ENCODE data around the gene RPL29. TPM values are rescaled to one million over a fixed set of nuclear protein-coding genes. Genes with fewer than 3 reads are reported as not detected.
A peak's percentile ranks its signal among the peaks of the same experiment; 100 is the strongest.

RPL29 gene
- total RNA-seq, 2 experiments from 2014 or later, result 1,199 to 1,266 TPM

- ATAC-seq (peak; percentile 72), DNase-seq (no peak)
- ChIA-PET CTCF (interaction anchor here (4.0 to 6.3 kb wide), 2 partner anchors 7 to 15 kb away, joined by 14 to 35 read pairs; partner anchors contain the start of genes ABHD14A, ABHD14B and ACY1), POLR2A (interaction anchor here (0.9 to 1.1 kb wide), 2 partner anchors 25 to 29 kb away, joined by 3 read pairs; partner anchors contain the start of genes PARP3 and RPL29)
- H3K4me1 Mint-ChIP-seq (ENCODE audit: low read depth), result peaks cover 17% of the 10 kb centered on the region
- H3K27me3 Mint-ChIP-seq (ENCODE audit: low read depth), result peaks cover 8% of the 10 kb centered on the region
- H3K9me3 Mint-ChIP-seq (ENCODE audit: insufficient read depth), result no peaks in the 10 kb centered on the region
- peak overlapping the region; percentile 16 for H3K27ac Mint-ChIP-seq
- no peaks in the 10 kb centered on the region for H3K36me3 Mint-ChIP-seq (ENCODE audit: low read depth)
- peak overlapping the region; percentile 71 for H3K4me3 Mint-ChIP-seq
These were observed 28.7 kb downstream of the RPL29 start for GRCh38 chr3:51966922-51967383.

- Mint-ChIP-seq H3K4me3 (peak overlapping the region; percentile 71), H3K27me3 (ENCODE audit: low read depth) (peaks cover 12% of the 10 kb centered on the region), H3K27ac (peak overlapping the region; percentile 16), H3K4me1 (ENCODE audit: low read depth) (peaks cover 15% of the 10 kb centered on the region), H3K36me3 (ENCODE audit: low read depth) (no peaks in the 10 kb centered on the region), H3K9me3 (ENCODE audit: insufficient read depth) (no peaks in the 10 kb centered on the region)
- ATAC-seq, result no peak
- POLR2A ChIA-PET, result interaction anchor here (0.9 to 1.1 kb wide), 2 partner anchors 24 to 29 kb away, joined by 3 read pairs; partner anchors contain the start of genes PARP3 and RPL29
- CTCF ChIA-PET, result interaction anchor here (6.3 kb wide), 1 partner anchor 8 kb away, joined by 35 read pairs; the partner anchor contains the start of genes ABHD14A and ABHD14B
- no peak for DNase-seq
These were observed 29.2 kb downstream of the RPL29 start for GRCh38 chr3:51966486-51966885.

- H3K27ac Mint-ChIP-seq, result no peak overlapping the region
These were observed 29.7 kb downstream of the RPL29 start for GRCh38 chr3:51966016-51966415.

GRCh38 chr3:51964521-51964920, 31.2 kb downstream of the RPL29 start:
- Mint-ChIP-seq H3K27ac (no peak overlapping the region), H3K4me1 (ENCODE audit: low read depth) (peaks cover 12% of the 10 kb centered on the region), H3K27me3 (ENCODE audit: low read depth) (peaks cover 12% of the 10 kb centered on the region), H3K9me3 (ENCODE audit: insufficient read depth) (no peaks in the 10 kb centered on the region), H3K4me3 (no peak overlapping the region), H3K36me3 (ENCODE audit: low read depth) (no peaks in the 10 kb centered on the region)
- POLR2A ChIA-PET, result no interaction called here
- CTCF ChIA-PET, result interaction anchor here (1.0 to 6.3 kb wide), 4 partner anchors 10 to 23 kb away, joined by 3 to 35 read pairs (median 4); partner anchors contain the start of genes ABHD14A, ABHD14B, ACY1 and RRP9
- ATAC-seq (no peak), DNase-seq (no peak)

More at GRCh38 chr3:51966016-51966415, 29.7 kb downstream of the RPL29 start:
- H3K36me3 Mint-ChIP-seq (ENCODE audit: low read depth), result no peaks in the 10 kb centered on the region
- ChIA-PET POLR2A (interaction anchor here (0.9 to 1.1 kb wide), 2 partner anchors 24 to 30 kb away, joined by 3 read pairs; partner anchors contain the start of genes PARP3 and RPL29), CTCF (interaction anchor here (1.6 to 6.3 kb wide), 2 partner anchors 8 to 24 kb away, joined by 4 to 35 read pairs; partner anchors contain the start of genes ABHD14A, ABHD14B and RRP9)
- no peak for ATAC-seq
- H3K27me3 Mint-ChIP-seq (ENCODE audit: low read depth), result peaks cover 12% of the 10 kb centered on the region
- H3K9me3 Mint-ChIP-seq (ENCODE audit: insufficient read depth), result no peaks in the 10 kb centered on the region
- H3K4me1 Mint-ChIP-seq (ENCODE audit: low read depth), result peaks cover 12% of the 10 kb centered on the region
- no peak overlapping the region for H3K4me3 Mint-ChIP-seq
- no peak for DNase-seq

GRCh38 chr3:51963951-51964451, 31.7 kb downstream of the RPL29 start:
- Mint-ChIP-seq H3K27ac (no peak overlapping the region), H3K4me3 (no peak overlapping the region), H3K9me3 (ENCODE audit: insufficient read depth) (no peaks in the 10 kb centered on the region), H3K27me3 (ENCODE audit: low read depth) (peaks cover 12% of the 10 kb centered on the region), H3K36me3 (ENCODE audit: low read depth) (no peaks in the 10 kb centered on the region), H3K4me1 (ENCODE audit: low read depth) (peaks cover 12% of the 10 kb centered on the region)
- CTCF ChIA-PET, result interaction anchor here (1.2 to 6.3 kb wide), 3 partner anchors 10 to 31 kb away, joined by 4 to 35 read pairs (median 5); partner anchors contain the start of genes ABHD14A, ABHD14B and RRP9
- POLR2A ChIA-PET, result no interaction called here
- ATAC-seq (no peak), DNase-seq (no peak)

GRCh38 chr3:51962854-51963530, 32.7 kb downstream of the RPL29 start:
- ChIA-PET CTCF (interaction anchor here (1.2 to 6.3 kb wide), 4 partner anchors 11 to 32 kb away, joined by 4 to 35 read pairs (median 4); partner anchors contain the start of genes ABHD14A, ABHD14B and RRP9), POLR2A (no interaction called here)
- Mint-ChIP-seq H3K4me1 (ENCODE audit: low read depth) (peaks cover 4% of the 10 kb centered on the region), H3K36me3 (ENCODE audit: low read depth) (no peaks in the 10 kb centered on the region), H3K27me3 (ENCODE audit: low read depth) (peaks cover 18% of the 10 kb centered on the region), H3K9me3 (ENCODE audit: insufficient read depth) (no peaks in the 10 kb centered on the region), H3K4me3 (no peak overlapping the region), H3K27ac (no peak overlapping the region)
- ATAC-seq (no peak), DNase-seq (no peak)

GRCh38 chr3:51961602-51962569, 33.8 kb downstream of the RPL29 start:
- H3K27me3 Mint-ChIP-seq (ENCODE audit: low read depth), result peaks cover 22% of the 10 kb centered on the region
- no peak overlapping the region for H3K27ac Mint-ChIP-seq
- H3K4me1 Mint-ChIP-seq (ENCODE audit: low read depth), result peaks cover 6% of the 10 kb centered on the region
- CTCF ChIA-PET, result interaction anchor here (1.2 to 6.3 kb wide), 3 partner anchors 12 to 20 kb away, joined by 4 to 35 read pairs (median 4); partner anchors contain the start of genes ABHD14A, ABHD14B and RRP9
- POLR2A ChIA-PET, result no interaction called here
- H3K4me3 Mint-ChIP-seq, result no peak overlapping the region
- ATAC-seq, result no peak
- DNase-seq, result no peak
- H3K36me3 Mint-ChIP-seq (ENCODE audit: low read depth), result no peaks in the 10 kb centered on the region
- H3K9me3 Mint-ChIP-seq (ENCODE audit: insufficient read depth), result no peaks in the 10 kb centered on the region

GRCh38 chr3:51961011-51961410, 34.7 kb downstream of the RPL29 start:
- Mint-ChIP-seq H3K27me3 (ENCODE audit: low read depth) (peaks cover 28% of the 10 kb centered on the region), H3K9me3 (ENCODE audit: insufficient read depth) (no peaks in the 10 kb centered on the region), H3K4me1 (ENCODE audit: low read depth) (peaks cover 11% of the 10 kb centered on the region), H3K4me3 (no peak overlapping the region), H3K36me3 (ENCODE audit: low read depth) (no peaks in the 10 kb centered on the region), H3K27ac (no peak overlapping the region)
- ATAC-seq (no peak), DNase-seq (no peak)
- CTCF ChIA-PET, result interaction anchor here (6.3 kb wide), 1 partner anchor 13 kb away, joined by 35 read pairs; the partner anchor contains the start of genes ABHD14A and ABHD14B
- POLR2A ChIA-PET, result no interaction called here

GRCh38 chr3:51960386-51960785, 35.3 kb downstream of the RPL29 start:
- no peak for ATAC-seq
- peaks cover 28% of the 10 kb centered on the region for H3K27me3 Mint-ChIP-seq (ENCODE audit: low read depth)
- POLR2A ChIA-PET, result no interaction called here
- peaks cover 11% of the 10 kb centered on the region for H3K4me1 Mint-ChIP-seq (ENCODE audit: low read depth)
- H3K4me3 Mint-ChIP-seq, result no peak overlapping the region
- CTCF ChIA-PET, result no interaction called here
- no peaks in the 10 kb centered on the region for H3K36me3 Mint-ChIP-seq (ENCODE audit: low read depth)
- H3K9me3 Mint-ChIP-seq (ENCODE audit: insufficient read depth), result no peaks in the 10 kb centered on the region
- no peak overlapping the region for H3K27ac Mint-ChIP-seq
- no peak for DNase-seq

GRCh38 chr3:51959651-51960050, 36.0 kb downstream of the RPL29 start:
- no peak for DNase-seq
- Mint-ChIP-seq H3K4me3 (no peak overlapping the region), H3K9me3 (ENCODE audit: insufficient read depth) (no peaks in the 10 kb centered on the region), H3K36me3 (ENCODE audit: low read depth) (no peaks in the 10 kb centered on the region), H3K27me3 (ENCODE audit: low read depth) (peaks cover 32% of the 10 kb centered on the region), H3K4me1 (ENCODE audit: low read depth) (peaks cover 13% of the 10 kb centered on the region), H3K27ac (no peak overlapping the region)
- ChIA-PET CTCF (no interaction called here), POLR2A (no interaction called here)
- ATAC-seq, result no peak
